B cell (primary cell): Measurements from ENCODE around the gene KSR1. TPM values are rescaled to one million over a fixed set of nuclear protein-coding genes. Genes with fewer than 3 reads are reported as not detected.

ENCODE experiments used
- ATAC-seq: fragments of 200-7000 bp; cut with Tn5 transposase; one replicate; pipeline ENCODE4 v1.10.0; 2021; ENCODE audit warnings: low read depth, mild to moderate bottlenecking, moderate number of reproducible peaks, moderate library complexity
- CTCF ChIA-PET: fragments of 350-600 bp; sonication (Branson Sonifier 250); formaldehyde crosslinking; loops from one replicate; lab custom pipeline; 2021; ENCODE audit warnings: antibody characterized with exemption, inconsistent platforms; lab: Charles Lee
- POLR2A ChIA-PET: fragments of 350-600 bp; sonication (Branson Sonifier 250); formaldehyde crosslinking; loops from one replicate; lab custom pipeline; 2021; ENCODE audit warnings: antibody characterized with exemption; lab: Charles Lee
- DNase-seq: peaks from one replicate; pipeline ENCODE4 v3.0.0; 2013
- H2AFZ ChIP-seq: 2 replicates; pipeline ENCODE4 v1.6.1; 2012; ENCODE audit warnings: mild to moderate bottlenecking, low read depth, low read length; ENCODE audit not compliant: insufficient read depth, poor library complexity, severe bottlenecking
- H3K27ac ChIP-seq, 2 donors: 1 replicate in 1 of 2; 2 replicates in 1 of 2; pipeline ENCODE4 v1.5.1; 2012 to 2013; ENCODE audit warnings: low read length in 2 of 2, mild to moderate bottlenecking in 2 of 2, moderate library complexity in 1 of 2
- H3K27me3 ChIP-seq, 4 experiments: fragments of 200-600 bp in 1 of 4; sonication (generic) in 1 of 4; replicated peaks in 1 of 4; 1 replicate in 2 of 4; 2 replicates in 2 of 4; pipeline versions ENCODE4 v1.6.1 to v1.7.0; 2013 to 2016; ENCODE audit warnings: low read length in 3 of 4, mild to moderate bottlenecking in 2 of 4, mixed read lengths in 1 of 4, moderate library complexity in 1 of 4; ENCODE audit not compliant: insufficient read depth in 4 of 4, control insufficient read depth in 3 of 4; ENCODE audit errors: control extremely low read depth in 1 of 4
- H3K36me3 ChIP-seq, 2 experiments: replicated peaks in 1 of 2; 1 replicate in 1 of 2; 2 replicates in 1 of 2; pipeline versions ENCODE4 v1.6.1 to v1.7.1; 2013; ENCODE audit warnings: low read length in 1 of 2; ENCODE audit not compliant: insufficient read depth in 2 of 2, control insufficient read depth in 1 of 2; ENCODE audit errors: control extremely low read depth in 1 of 2, extremely low read depth in 1 of 2
- H3K4me1 ChIP-seq, 2 donors: fragments of 200-600 bp in 1 of 2; sonication (generic) in 1 of 2; 1 replicate in 1 of 2; 2 replicates in 1 of 2; pipeline versions ENCODE4 v1.5.1 to v1.6.1; 2013 to 2017; ENCODE audit warnings: low read length in 2 of 2; ENCODE audit not compliant: control insufficient read depth in 2 of 2, insufficient read depth in 2 of 2
- H3K4me2 ChIP-seq: replicated peaks from 2 replicates; pipeline ENCODE3; 2012; ENCODE audit warnings: mild to moderate bottlenecking, low read depth, low read length; ENCODE audit not compliant: poor library complexity, severe bottlenecking
- H3K4me3 ChIP-seq, 5 experiments: fragments of 200-600 bp in 1 of 5; sonication (generic) in 1 of 5; 1 replicate in 3 of 5; 2 replicates in 2 of 5; pipeline versions ENCODE4 v1.5.1 to v1.7.0; 2011 to 2016; ENCODE audit warnings: low read length in 4 of 5, mild to moderate bottlenecking in 4 of 5, low read depth in 2 of 5, control low read depth in 1 of 5, moderate library complexity in 1 of 5; ENCODE audit not compliant: insufficient read depth in 1 of 5; ENCODE audit errors: control extremely low read depth in 1 of 5, extremely low read depth in 1 of 5
- H3K79me2 ChIP-seq: fragments of 200-600 bp; sonication (generic); one replicate; pipeline ENCODE4 v1.6.0; 2016; ENCODE audit warnings: low read length; ENCODE audit not compliant: control insufficient read depth, insufficient read depth
- H3K9ac ChIP-seq: fragments of 200-600 bp; sonication (generic); 2 replicates; pipeline ENCODE4 v1.6.1; 2017; ENCODE audit warnings: mild to moderate bottlenecking, low read length, moderate library complexity
- H3K9me3 ChIP-seq, 3 donors: one replicate each; pipeline versions ENCODE4 v1.6.1 to v1.7.1; 2013; ENCODE audit warnings: low read length in 2 of 3; ENCODE audit not compliant: control insufficient read depth in 2 of 3, insufficient read depth in 1 of 3; ENCODE audit errors: control extremely low read depth in 1 of 3
- H4K20me1 ChIP-seq: 2 replicates; pipeline ENCODE4 v1.6.0; 2012; ENCODE audit warnings: mild to moderate bottlenecking, low read length; ENCODE audit not compliant: insufficient read depth, control insufficient read depth, poor library complexity, severe bottlenecking
- H3K27ac Mint-ChIP-seq: one replicate; pipeline ENCODE4 v1.8.0; 2021; ENCODE audit warnings: mixed read lengths
- H3K27me3 Mint-ChIP-seq: one replicate; pipeline ENCODE4 v1.8.0; 2021; ENCODE audit warnings: mixed read lengths
- H3K4me1 Mint-ChIP-seq: one replicate; pipeline ENCODE4 v1.8.0; 2021; ENCODE audit warnings: mixed read lengths
- H3K4me3 Mint-ChIP-seq: one replicate; pipeline ENCODE4 v1.8.0; 2021; ENCODE audit warnings: mixed read lengths
- H3K9me3 Mint-ChIP-seq: one replicate; pipeline ENCODE4 v1.8.0; 2022; ENCODE audit warnings: mixed read lengths; ENCODE audit not compliant: insufficient read depth
- EZH2 ChIP-seq: IDR thresholded peaks from 2 replicates; pipeline ENCODE4 v1.6.1; 2012; ENCODE audit warnings: borderline replicate concordance, low read depth, mild to moderate bottlenecking, moderate library complexity, low read length; ENCODE audit not compliant: insufficient read depth, poor library complexity, severe bottlenecking
- WGBS: methylation state at CpG from one replicate; pipeline ENCODE4 v1.1.5; 2013; ENCODE audit warnings: missing lambda C conversion rate; ENCODE audit not compliant: insufficient coverage; 5-methylcytosine and 5-hydroxymethylcytosine counted together
- intact Hi-C: fragments of 100-400 bp; cut with micrococcal nuclease; formaldehyde crosslinking; loops from one replicate; pipeline ENCODE4 v1.10.0; 2022
- polyA plus RNA-seq: library from polyadenylated mRNA; depleted of rRNA; stranded (reverse); fragments of >200 nt; gene quantifications from 2 replicates; pipeline ENCODE4 v1.2.3, GENCODE V29; 2012
- total RNA-seq, 2 donors: library from RNA; stranded (reverse); fragments of 120-200 nt in 1 of 2; gene quantifications; 1 replicate in 1 of 2; 2 replicates in 1 of 2; pipeline versions ENCODE4 v1.2.3 to v1.2.4, GENCODE V29; 2013 to 2022
- TF ChIP-seq, protein P1 (sequence below): fragments of 200-600 bp; IDR thresholded peaks from one replicate; pipeline ENCODE4 v1.8.0; 2022; ENCODE audit warnings: antibody characterized with exemption, mild to moderate bottlenecking

KSR1 gene
- total and polyA plus RNA-seq, 2 donors (not counting 1 experiment from before 2014, with no cell fraction given) = 27.5 to 85.6 TPM

DNA sequence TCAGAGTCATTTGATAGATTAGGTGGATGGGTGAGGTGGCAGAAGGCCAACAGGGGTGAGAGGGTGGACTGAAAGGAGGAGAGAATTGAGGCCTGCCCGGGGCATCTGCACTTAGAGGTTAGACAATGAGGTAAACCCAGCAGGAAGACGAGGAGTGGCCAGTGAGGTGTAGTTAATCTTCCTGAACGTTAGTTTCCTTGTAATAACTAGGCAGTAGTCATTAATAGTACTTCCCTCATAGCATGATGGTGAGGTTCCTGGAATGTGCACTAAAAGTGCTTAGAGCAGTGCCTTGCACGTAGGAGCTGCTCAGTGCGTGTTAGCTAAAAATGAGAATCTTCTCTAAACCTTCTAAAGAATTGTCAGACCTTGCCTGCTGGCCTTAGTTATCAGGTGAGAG lies 13.5 kb upstream of the KSR1 start:
- Histone ChIP-seq H3K27ac (no peak overlapping the region), H3K36me3 (no peaks in the 10 kb centered on the region), H3K4me1 (no peaks in the 10 kb centered on the region), H2AFZ (no peak overlapping the region), H3K9ac (no peak overlapping the region), H3K27me3 (no peaks in the 10 kb centered on the region), H3K9me3 (no peaks in the 10 kb centered on the region), H3K4me3 (no peak overlapping the region), H4K20me1 (no peaks in the 10 kb centered on the region), H3K4me2 (no peak overlapping the region), H3K79me2 (no peaks in the 10 kb centered on the region)
- H3K4me1 Mint-ChIP-seq = no peaks in the 10 kb centered on the region
- no peak overlapping the region for H3K27ac Mint-ChIP-seq
- ChIA-PET POLR2A (no interaction called here), CTCF (no interaction called here)
- ATAC-seq (no peak), DNase-seq (no peak)
- H3K9me3 Mint-ChIP-seq = no peaks in the 10 kb centered on the region
- H3K4me3 Mint-ChIP-seq = no peak overlapping the region
- H3K27me3 Mint-ChIP-seq = peaks cover 9% of the 10 kb centered on the region
- no peak for TF ChIP-seq EZH2
- TF ChIP-seq, protein P1, sequence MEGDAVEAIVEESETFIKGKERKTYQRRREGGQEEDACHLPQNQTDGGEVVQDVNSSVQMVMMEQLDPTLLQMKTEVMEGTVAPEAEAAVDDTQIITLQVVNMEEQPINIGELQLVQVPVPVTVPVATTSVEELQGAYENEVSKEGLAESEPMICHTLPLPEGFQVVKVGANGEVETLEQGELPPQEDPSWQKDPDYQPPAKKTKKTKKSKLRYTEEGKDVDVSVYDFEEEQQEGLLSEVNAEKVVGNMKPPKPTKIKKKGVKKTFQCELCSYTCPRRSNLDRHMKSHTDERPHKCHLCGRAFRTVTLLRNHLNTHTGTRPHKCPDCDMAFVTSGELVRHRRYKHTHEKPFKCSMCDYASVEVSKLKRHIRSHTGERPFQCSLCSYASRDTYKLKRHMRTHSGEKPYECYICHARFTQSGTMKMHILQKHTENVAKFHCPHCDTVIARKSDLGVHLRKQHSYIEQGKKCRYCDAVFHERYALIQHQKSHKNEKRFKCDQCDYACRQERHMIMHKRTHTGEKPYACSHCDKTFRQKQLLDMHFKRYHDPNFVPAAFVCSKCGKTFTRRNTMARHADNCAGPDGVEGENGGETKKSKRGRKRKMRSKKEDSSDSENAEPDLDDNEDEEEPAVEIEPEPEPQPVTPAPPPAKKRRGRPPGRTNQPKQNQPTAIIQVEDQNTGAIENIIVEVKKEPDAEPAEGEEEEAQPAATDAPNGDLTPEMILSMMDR = no peak
- intact Hi-C loops = no loop called here
- 58% methylated on average over 3 of the region's 5 CpGs for WGBS

DNA sequence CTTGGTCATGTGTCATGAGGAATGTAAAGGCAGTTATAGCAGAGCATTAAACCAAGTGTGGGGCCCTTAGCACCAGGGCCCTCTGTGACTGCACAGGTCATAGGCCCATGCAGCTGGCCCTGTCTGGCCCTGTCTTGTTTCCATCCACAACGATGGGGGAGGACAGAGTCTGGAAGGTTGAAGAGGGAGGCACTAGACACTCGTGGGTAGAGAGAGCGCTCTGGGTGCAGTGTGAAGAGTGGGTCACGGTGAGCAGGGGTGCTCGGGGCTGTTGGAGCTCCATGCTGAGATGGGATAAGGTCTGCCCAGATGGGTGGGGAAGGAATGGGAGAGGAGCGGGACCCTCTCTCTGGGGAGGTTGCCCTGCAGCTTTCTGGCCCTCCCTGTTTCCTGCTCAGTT lies 12.8 kb upstream of the KSR1 start:
- POLR2A ChIA-PET = no interaction called here
- TF ChIP-seq, protein P1 = no peak
- no peak for TF ChIP-seq EZH2
- no peak overlapping the region for H3K4me3 ChIP-seq
- H3K79me2 ChIP-seq = no peaks in the 10 kb centered on the region
- ATAC-seq = no peak
- Mint-ChIP-seq H3K4me3 (no peak overlapping the region), H3K27ac (no peak overlapping the region), H3K4me1 (no peaks in the 10 kb centered on the region), H3K27me3 (peaks cover 9% of the 10 kb centered on the region), H3K9me3 (no peaks in the 10 kb centered on the region)
- WGBS = 96% methylated on average over 2 of the region's 6 CpGs
- H3K4me1 ChIP-seq = no peaks in the 10 kb centered on the region
- H3K36me3 ChIP-seq = no peaks in the 10 kb centered on the region
- no peak overlapping the region for H2AFZ ChIP-seq
- intact Hi-C loops = no loop called here
- no peak overlapping the region for H3K27ac ChIP-seq
- no peaks in the 10 kb centered on the region for H4K20me1 ChIP-seq
- H3K4me2 ChIP-seq = no peak overlapping the region
- no peak for DNase-seq
- CTCF ChIA-PET = no interaction called here
- no peak overlapping the region for H3K9ac ChIP-seq
- no peaks in the 10 kb centered on the region for H3K27me3 ChIP-seq
- H3K9me3 ChIP-seq = no peaks in the 10 kb centered on the region
